Activated B cell treated with CpG ODN at 0.5 μM for 24 hours (primary cell): ENCODE data around the gene GAPDH. TPM values are rescaled to one million over a fixed set of nuclear protein-coding genes. Genes with fewer than 3 reads are reported as not detected.

Source experiments
- ATAC-seq: fragments of 200-7000 bp; cut with Tn5 transposase; one replicate; pipeline ENCODE4 v1.10.0; 2021; ENCODE audit warnings: low read depth, mild to moderate bottlenecking, moderate library complexity
- CTCF ChIA-PET: fragments of 350-600 bp; sonication (Branson Sonifier 250); formaldehyde crosslinking; loops from one replicate; lab custom pipeline; 2021; ENCODE audit warnings: antibody characterized with exemption; lab: Charles Lee
- POLR2A ChIA-PET: fragments of 350-600 bp; sonication (Branson Sonifier 250); formaldehyde crosslinking; loops from one replicate; lab custom pipeline; 2021; ENCODE audit warnings: antibody characterized with exemption; lab: Charles Lee
- DNase-seq: peaks from one replicate; pipeline ENCODE4 v3.0.0; 2022
- H3K27ac Mint-ChIP-seq: one replicate; pipeline ENCODE4 v1.8.0; 2020; ENCODE audit warnings: mixed read lengths
- H3K27me3 Mint-ChIP-seq: one replicate; pipeline ENCODE4 v1.8.0; 2021; ENCODE audit warnings: mixed read lengths
- H3K36me3 Mint-ChIP-seq: one replicate; pipeline ENCODE4 v1.8.0; 2021; ENCODE audit warnings: low read depth, mixed read lengths
- H3K4me1 Mint-ChIP-seq: one replicate; pipeline ENCODE4 v1.8.0; 2021; ENCODE audit warnings: mixed read lengths
- H3K4me3 Mint-ChIP-seq: one replicate; pipeline ENCODE4 v1.8.0; 2020; ENCODE audit warnings: mild to moderate bottlenecking, mixed read lengths
- H3K9me3 Mint-ChIP-seq: one replicate; pipeline ENCODE4 v1.8.0; 2020; ENCODE audit warnings: mixed read lengths
- intact Hi-C: fragments of 100-400 bp; cut with micrococcal nuclease; formaldehyde crosslinking; loops from one replicate; pipeline ENCODE4 v1.15.1; 2024
- total RNA-seq: library from RNA; stranded (reverse); gene quantifications from 2 replicates; pipeline ENCODE4 v1.2.3, GENCODE V29; 2022
- TF ChIP-seq, protein P1 (sequence below): fragments of 200-600 bp; IDR thresholded peaks from one replicate; pipeline ENCODE4 v1.8.0; 2022; ENCODE audit warnings: antibody characterized with exemption, mild to moderate bottlenecking

Gene GAPDH
- total RNA-seq, 1 donor from 2014 or later, result 1,003 TPM

DNA sequence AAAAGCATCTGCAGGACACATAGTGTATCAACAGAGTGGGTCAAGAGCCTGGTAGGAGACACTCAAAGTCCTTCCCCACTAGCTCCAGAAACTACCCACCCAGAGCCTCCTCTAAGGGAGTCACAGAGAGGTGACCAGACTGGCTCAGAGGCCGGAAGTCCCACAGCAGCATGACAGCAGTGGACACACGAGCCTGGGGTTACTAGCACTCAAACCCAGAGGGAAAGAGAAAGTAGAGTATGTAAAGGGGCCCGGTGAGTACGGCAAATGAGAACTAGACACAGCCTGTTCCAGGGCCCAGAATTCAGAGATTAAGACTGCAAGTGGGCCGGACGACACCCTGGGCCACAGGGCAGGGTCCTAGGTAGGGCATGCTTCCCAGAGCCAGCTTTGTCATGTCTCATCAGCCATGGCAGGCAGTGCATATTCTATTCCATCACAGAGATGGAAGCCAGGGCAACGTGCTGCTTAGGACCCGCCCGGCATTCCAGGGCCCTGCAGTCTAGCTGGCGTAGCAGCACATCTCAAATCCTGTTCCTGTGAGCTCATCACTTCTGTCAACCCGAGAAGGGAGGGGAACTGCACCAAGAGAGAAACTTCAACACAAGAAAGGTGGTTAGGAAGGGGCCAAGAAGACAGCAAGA is 17.3 kb downstream of the GAPDH start:
- H3K4me1 Mint-ChIP-seq, result peaks cover 34% of the 10 kb centered on the region
- CTCF ChIA-PET, result interaction anchor here (0.6 to 4.3 kb wide), 2 partner anchors 9 to 13 kb away, joined by 3 to 24 read pairs; no protein-coding TSS in a partner anchor
- no peak overlapping the region for H3K27ac Mint-ChIP-seq
- no peaks in the 10 kb centered on the region for H3K9me3 Mint-ChIP-seq
- ATAC-seq (no peak), DNase-seq (no peak)
- no peak overlapping the region for H3K4me3 Mint-ChIP-seq
- intact Hi-C loops, result loop anchor here (10.0 kb wide), 1 partner anchor 1083 kb away; no protein-coding TSS in a partner anchor
- H3K27me3 Mint-ChIP-seq, result no peaks in the 10 kb centered on the region
- POLR2A ChIA-PET, result interaction anchor here (1.2 to 1.3 kb wide), 2 partner anchors 16 to 81 kb away, joined by 3 read pairs; partner anchors contain the start of gene VAMP1
- H3K36me3 Mint-ChIP-seq, result peaks cover 52% of the 10 kb centered on the region
- TF ChIP-seq, protein P1, sequence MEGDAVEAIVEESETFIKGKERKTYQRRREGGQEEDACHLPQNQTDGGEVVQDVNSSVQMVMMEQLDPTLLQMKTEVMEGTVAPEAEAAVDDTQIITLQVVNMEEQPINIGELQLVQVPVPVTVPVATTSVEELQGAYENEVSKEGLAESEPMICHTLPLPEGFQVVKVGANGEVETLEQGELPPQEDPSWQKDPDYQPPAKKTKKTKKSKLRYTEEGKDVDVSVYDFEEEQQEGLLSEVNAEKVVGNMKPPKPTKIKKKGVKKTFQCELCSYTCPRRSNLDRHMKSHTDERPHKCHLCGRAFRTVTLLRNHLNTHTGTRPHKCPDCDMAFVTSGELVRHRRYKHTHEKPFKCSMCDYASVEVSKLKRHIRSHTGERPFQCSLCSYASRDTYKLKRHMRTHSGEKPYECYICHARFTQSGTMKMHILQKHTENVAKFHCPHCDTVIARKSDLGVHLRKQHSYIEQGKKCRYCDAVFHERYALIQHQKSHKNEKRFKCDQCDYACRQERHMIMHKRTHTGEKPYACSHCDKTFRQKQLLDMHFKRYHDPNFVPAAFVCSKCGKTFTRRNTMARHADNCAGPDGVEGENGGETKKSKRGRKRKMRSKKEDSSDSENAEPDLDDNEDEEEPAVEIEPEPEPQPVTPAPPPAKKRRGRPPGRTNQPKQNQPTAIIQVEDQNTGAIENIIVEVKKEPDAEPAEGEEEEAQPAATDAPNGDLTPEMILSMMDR, result no peak

DNA sequence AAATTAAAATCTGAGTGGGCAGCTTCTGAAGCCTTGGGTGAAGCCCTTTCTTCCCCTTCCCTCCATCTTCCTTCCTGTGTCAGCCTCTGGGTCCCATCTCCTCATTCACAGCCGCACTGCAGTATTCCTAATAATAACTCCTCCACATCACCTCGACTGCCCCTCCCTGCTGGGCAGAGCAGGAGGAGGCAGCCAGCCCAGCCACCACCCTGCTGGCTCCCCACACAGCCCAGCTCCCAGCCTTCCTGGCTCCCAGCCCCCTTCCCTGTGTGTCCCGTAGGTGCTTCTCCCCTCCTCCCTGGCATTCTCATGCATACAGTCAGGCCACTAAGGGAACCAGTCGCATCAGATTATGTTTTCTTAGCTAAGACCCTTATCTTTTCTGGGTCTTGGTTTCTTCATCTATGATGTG is 17.8 kb downstream of the GAPDH start:
- TF ChIP-seq, protein P1, result no peak
- Mint-ChIP-seq H3K4me3 (no peak overlapping the region), H3K27me3 (no peaks in the 10 kb centered on the region), H3K4me1 (peaks cover 39% of the 10 kb centered on the region), H3K27ac (no peak overlapping the region), H3K36me3 (peaks cover 52% of the 10 kb centered on the region), H3K9me3 (no peaks in the 10 kb centered on the region)
- intact Hi-C loops, result loop anchor here (10.0 kb wide), 1 partner anchor 1083 kb away; no protein-coding TSS in a partner anchor
- DNase-seq, result no peak
- no peak for ATAC-seq
- CTCF ChIA-PET, result interaction anchor here (4.3 kb wide), 1 partner anchor 13 kb away, joined by 24 read pairs; no protein-coding TSS in a partner anchor
- POLR2A ChIA-PET, result interaction anchor here (1.2 kb wide), 2 partner anchors 17 to 56 kb away, joined by 3 read pairs; no protein-coding TSS in a partner anchor

DNA sequence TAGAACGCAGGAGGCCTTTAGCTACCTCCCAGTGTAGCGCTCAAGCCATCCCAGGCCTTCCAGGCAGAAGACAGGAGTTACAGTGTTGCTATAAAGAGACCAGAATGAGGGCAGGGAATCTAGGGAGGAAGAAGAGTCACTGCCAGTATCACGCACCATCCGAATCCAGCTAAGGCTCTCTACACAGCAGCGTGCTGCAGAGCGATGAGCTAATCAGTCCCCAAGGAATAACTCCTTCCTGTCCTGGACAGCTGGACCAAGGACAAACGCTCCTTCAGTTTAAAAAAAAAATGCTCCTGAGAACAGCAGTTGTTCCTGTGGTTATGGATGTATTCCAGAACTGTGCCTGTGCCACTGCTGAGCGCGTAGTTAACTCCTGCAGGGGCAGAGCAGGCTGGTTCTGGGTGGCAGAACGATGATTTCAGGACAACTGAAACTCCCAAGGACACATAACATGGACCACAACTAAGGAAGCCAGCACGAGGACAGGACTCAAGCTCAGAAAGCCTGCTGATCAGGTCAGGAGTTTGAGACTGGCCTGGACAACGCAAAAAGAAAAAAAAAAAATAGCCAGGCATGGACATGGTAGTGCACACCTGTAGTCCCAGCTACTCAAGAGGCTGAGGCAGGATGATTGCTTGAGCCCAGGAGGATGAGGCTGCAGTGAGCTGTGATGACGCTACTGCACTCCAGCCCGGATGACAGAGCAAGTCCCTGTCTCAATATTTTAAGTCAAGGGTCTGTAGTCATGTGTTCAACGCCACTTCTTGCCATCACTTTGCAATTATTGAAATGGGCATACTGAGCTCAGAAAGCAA is 18.9 kb downstream of the GAPDH start:
- TF ChIP-seq, protein P1, result no peak
- no peaks in the 10 kb centered on the region for H3K27me3 Mint-ChIP-seq
- intact Hi-C loops, result loop anchor here (10.0 kb wide), 1 partner anchor 1082 kb away; no protein-coding TSS in a partner anchor
- peaks cover 44% of the 10 kb centered on the region for H3K4me1 Mint-ChIP-seq
- H3K9me3 Mint-ChIP-seq, result no peaks in the 10 kb centered on the region
- POLR2A ChIA-PET, result interaction anchor here (0.6 to 2.4 kb wide), 7 partner anchors 13 to 136 kb away, joined by 3 to 10 read pairs (median 5); partner anchors contain the start of genes NOP2, VAMP1 and ZNF384
- DNase-seq, result no peak
- no peak overlapping the region for H3K27ac Mint-ChIP-seq
- peaks cover 44% of the 10 kb centered on the region for H3K36me3 Mint-ChIP-seq
- CTCF ChIA-PET, result interaction anchor here (0.7 to 4.3 kb wide), 13 partner anchors 10 to 349 kb away, joined by 3 to 24 read pairs (median 4); partner anchors contain the start of genes PTMS, VAMP1 and ZNF384
- no peak for ATAC-seq
- no peak overlapping the region for H3K4me3 Mint-ChIP-seq

DNA sequence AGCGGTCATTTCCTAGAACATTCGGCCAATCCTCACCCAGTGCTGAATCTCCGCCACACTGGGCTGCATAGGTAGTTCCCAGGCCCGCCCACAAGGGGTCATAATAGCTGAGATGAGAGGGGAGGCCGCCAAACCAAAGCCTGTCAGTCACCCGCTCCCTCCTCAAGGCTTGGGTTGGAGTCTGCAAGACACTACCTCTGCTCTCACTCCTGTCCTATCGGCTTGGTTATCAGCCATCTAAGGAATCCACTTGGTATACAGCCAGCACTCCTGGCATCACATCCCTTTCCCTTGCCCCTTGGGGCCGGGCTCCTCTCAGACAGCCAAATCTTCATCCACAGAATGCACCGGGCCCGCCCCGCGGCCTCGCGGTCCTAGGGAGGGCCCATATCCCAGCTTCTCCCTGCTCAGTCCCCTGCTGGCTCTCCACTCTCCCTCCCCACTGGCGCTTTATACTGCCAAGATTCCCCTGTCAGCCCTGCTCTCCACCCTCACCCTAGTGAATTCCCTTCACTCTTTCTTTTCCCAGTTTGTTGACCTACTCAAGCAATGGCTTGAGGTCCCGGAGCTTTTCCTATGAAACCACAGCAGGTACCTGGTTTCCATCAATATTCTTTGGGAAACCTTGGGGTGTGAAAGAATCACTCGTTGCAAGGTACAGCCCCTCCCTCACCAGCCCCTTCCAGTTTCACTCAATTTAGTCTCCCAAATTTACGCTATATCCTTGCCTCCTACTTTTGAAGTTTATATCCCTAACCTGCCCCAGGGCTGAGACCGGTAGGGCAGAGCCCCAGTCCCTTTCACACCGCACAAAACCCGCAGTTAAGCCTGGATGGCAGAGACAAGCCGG is 20.1 kb downstream of the GAPDH start:
- ChIA-PET CTCF (interaction anchor here (0.7 to 4.3 kb wide), 14 partner anchors 9 to 435 kb away, joined by 3 to 24 read pairs (median 4); partner anchors contain the start of genes PTMS, VAMP1 and ZNF384), POLR2A (interaction anchor here (0.6 to 2.4 kb wide), 11 partner anchors 14 to 468 kb away, joined by 3 to 10 read pairs (median 5); partner anchors contain the start of genes COPS7A, GAPDH, NOP2 and VAMP1)
- DNase-seq (peak; percentile 61), ATAC-seq (peak; percentile 77)
- peak overlapping the region; percentile 70 for H3K27ac Mint-ChIP-seq
- TF ChIP-seq, protein P1, result peak; percentile 43
- H3K4me1 Mint-ChIP-seq, result peaks cover 45% of the 10 kb centered on the region
- H3K4me3 Mint-ChIP-seq, result peak overlapping the region; percentile 84
- H3K27me3 Mint-ChIP-seq, result no peaks in the 10 kb centered on the region
- intact Hi-C loops, result loop anchor here (1.0 to 10.0 kb wide), 8 partner anchors 14 to 1080 kb away; partner anchors contain the start of gene NOP2
- no peaks in the 10 kb centered on the region for H3K9me3 Mint-ChIP-seq
- H3K36me3 Mint-ChIP-seq, result peaks cover 42% of the 10 kb centered on the region
